ENCODE results near the gene ABR.

ABR gene

GRCh38 chr17:1112875-1113274, 66.9 kb downstream of the ABR start:
- no peak for DNase-seq

DNA sequence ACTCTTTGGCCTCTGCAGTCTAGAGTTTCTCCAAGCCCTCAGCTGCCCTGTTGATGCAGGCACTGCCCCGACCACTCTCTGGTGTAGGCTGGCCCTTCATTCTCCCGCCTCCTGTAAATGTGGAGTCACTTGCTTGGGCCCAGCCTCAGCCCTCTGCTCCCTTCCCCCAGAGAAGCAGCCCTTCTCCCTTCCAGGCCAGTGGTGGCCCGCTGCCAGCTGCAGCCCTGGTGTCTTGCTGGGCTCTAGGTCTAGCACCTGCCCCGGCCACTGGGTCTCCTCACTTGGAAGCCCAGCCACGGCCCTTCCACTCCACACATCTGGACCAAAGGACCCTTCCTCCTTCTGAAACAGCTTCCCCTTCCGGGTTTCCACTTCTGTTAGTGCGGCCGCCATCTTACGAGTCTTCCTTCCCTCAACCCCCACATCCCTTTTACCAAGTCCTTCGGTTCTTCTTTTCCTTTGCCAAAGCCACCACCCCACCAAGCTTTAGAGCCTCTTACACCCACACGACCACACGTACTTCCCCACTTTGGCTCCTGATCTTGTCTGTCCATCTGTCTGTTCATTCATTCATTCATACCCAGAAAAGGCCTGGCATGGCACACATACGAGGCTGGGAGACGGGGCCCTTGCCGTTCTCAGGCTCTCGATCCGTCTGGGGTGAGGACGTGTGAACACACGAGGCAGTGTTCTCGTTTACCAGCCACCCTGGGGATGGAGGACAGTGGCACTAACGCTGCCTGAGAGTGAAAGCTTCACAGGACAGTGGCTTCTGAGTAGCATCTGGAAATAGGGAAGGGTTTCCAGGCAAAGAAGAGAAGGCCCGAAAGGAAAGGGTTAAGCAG, 68.0 kb downstream of the ABR start:
- no peak for DNase-seq

GRCh38 chr17:1110862-1111598, 68.8 kb downstream of the ABR start:
- peak; percentile 64 to 78 for DNase-seq

DNA sequence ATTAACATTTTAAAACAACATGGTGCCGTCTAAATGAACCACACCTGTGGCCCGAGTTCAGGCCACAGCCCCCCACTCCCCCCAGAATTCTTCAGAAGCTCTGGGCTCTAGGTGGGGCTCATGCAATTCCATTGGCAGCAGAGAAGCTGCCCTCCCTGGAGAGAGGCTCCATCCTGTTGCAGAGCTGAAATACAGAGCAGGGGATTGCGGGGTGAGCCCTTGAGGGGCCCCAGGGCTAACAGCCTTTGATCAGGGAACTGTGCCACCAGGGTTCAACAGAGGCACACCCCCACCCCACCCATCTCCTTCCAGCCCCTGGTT, 69.3 kb downstream of the ABR start:
- no peak for DNase-seq

DNA sequence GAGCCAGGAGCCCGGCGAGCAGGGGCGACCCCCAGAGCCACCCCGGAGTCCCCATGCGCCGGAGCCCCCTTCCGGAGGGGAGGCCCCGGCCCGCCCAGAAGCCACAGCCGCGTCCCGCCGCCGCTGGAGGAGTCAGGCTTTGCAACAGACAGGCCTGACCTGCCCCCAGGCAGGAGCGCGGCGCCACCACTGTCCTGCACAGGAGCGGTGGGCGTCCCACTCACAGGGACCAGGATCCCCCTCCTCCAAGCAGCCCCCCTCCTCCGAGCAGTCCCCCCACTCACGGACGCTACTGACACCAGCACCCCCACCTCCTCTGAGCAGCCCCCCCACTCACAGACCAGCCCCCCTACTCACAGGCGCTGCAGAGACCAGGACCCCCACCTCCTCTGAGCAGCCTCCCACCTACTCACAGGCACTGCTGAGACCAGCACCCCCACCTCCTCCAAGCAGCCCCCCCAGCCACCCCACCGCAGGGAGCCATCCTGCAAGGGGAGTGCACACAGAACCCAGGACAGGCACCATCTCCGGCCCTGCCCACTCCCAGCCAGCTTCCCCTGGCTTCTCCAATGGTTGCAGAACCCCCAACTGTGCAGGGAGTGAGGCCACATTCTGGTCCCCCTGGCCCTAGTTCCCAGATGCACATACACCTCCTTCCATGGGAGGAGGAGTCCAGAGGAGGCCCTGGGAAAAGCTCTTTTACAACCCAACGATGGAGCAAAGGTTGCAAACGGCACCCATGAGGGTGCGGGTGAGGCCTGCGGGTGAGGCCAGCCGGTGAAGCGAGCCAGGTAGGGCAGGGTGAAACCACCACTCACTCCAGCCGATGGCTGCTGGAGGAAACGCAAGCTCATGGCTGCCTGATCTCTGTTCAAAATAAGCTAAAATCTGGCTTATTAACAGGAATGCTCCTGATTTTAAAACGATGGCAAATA, 69.9 kb downstream of the ABR start:
- no peak for DNase-seq

DNA sequence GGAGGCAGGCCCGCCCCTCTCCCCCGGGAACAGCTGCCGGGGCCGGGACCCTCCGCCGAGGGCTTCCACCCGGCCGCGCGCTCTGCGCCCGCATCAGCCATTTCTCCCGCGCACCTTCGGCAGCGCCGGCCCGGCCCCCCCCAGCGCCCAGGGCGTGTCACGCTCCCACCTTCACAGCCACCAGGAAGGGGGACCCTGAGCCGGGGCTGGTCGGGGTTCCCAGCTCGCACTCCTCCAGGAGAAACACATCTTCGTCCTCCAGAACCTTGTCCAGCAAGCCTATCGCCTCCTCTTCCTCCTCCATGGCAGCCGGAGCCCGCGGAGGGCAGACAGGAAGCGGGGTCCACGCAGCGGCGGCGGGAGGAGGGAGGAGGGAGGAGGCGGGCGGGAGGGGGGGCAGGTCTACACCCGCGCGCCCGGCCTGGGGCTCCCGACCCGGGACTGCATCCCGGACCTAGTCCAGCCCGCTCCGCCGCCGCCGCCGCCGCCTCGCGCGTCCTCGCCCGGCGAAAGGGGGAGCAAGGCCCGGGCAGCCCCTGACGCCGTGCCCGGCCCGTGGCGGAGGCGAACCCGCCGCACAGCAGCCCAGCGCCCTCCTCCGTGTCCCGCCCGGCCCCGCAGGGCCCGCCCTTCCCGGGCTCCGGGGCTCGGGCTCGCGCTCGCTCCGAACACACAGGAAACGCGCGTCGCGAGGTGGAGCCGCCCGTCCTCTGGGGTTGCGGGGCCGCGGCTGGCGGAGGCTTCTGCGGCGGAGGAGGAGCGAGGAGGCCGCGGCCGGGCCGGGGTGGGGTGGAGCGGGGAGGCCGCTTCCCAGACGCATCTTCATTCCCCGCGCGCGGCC, 70.8 kb downstream of the ABR start:
- peak; percentile 14 to 62 for DNase-seq

- DNase-seq, result no peak
Observed at GRCh38 chr17:1108478-1108764, 71.4 kb downstream of the ABR start.

DNA sequence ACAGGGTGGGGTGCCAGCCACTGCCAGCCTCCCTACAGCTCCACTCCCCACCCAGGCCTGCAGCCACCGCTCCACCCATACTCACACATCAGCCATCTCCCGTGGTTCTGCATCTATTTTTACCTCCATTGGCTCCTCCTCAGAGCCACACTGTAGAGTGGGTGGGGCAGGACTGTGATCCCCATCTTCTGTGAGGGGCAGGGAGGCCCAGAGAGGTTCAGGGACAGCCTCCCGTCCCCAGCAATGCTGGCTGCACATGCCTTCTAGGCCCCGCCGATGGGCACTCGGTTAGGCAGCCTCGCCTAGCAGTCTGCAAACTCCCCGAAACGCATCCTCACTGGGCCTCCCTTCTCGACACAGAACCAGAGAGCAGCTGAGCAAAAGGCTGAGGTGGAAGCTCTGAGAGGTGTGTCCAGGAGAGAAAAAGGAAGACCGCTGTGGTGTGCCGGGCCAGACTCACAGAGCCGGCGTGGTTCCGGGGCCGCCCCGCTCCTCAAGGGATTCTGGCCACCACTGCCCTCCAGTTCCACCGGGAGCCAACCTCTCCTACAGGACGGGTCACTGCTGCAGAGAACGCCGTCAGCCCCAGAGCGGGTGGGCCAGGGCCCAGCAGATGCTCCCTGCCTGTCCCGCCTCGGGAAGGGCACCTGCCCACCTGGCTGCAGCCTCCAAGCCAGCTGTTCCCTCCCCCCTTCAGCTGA, 71.9 kb downstream of the ABR start:
- no peak for DNase-seq

DNA sequence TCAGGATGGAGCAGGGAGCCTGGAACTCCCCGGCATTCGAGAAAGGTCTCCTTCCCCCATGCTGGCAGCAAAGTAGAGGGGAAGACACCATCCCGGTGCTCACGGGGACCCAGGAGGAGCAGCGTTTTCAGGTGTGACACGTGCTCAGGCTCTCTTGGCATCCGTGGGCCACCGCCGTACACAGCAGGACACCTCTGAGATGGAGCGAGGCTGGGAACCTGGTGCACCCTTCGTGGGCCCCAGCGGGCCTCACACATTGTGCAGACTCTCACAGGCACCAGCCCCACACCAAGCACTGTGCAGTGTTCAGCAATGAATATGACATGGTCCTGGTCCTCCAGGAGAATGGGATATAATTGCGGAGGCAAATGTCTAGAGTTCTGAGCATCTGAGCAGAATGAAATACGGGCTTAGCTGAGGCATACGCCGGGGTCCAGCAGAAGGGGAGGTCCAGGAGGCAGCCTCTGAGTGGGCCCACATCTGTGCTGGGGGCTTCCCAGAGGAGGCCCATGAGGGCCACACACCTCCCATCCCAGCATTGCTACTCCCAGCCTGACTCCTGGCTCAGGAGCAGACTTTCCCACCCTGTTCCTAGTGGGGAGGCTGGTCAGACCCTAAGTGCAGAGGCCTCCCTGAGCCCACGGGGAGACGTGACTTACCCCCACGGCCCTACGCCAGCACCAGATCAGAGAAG, 72.6 kb downstream of the ABR start:
- no peak for DNase-seq

DNA sequence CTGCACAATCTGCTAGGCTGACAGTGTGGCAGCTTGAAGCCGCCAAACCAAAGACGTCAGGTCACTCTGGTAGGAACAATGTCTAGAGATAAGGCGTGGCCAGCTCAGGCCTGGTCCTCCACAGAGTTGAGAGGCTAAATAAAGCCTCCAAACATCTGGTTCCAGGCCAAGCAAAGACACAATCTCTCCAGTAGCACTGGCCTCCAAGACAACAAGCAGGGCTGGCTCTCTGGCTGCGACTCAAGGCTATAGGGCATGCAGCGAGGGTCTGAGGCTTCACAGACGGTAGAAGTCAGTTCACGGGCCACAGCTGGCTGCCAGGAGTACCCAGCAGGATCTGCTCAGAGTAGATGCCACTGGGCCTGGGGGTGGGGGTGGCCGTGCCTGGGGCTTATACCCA, 75.6 kb downstream of the ABR start:
- DNase-seq, result no peak

DNA sequence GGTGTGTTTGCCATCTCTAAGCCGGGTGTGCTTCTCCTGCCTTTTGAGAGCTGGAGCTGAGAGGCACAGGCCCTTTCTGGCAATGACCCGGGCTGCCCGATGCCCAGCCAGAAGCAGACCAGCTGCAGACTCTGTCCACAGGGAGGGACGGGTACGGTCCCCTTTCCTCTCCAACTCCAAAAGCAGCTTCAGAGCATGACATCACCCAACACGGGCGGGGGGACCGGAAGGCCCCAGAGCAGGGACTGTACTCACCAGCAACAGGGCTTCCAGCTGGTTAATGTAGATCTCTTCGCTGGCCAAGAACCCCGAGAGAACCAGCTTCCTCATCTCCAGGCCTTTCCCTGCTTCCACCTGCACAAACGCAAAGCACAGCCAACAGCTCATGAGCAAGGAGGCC, 79.4 kb downstream of the ABR start:
- DNase-seq, result no peak

GRCh38 chr17:1099242-1099641, 80.5 kb downstream of the ABR start:
- DNase-seq, result no peak

DNA sequence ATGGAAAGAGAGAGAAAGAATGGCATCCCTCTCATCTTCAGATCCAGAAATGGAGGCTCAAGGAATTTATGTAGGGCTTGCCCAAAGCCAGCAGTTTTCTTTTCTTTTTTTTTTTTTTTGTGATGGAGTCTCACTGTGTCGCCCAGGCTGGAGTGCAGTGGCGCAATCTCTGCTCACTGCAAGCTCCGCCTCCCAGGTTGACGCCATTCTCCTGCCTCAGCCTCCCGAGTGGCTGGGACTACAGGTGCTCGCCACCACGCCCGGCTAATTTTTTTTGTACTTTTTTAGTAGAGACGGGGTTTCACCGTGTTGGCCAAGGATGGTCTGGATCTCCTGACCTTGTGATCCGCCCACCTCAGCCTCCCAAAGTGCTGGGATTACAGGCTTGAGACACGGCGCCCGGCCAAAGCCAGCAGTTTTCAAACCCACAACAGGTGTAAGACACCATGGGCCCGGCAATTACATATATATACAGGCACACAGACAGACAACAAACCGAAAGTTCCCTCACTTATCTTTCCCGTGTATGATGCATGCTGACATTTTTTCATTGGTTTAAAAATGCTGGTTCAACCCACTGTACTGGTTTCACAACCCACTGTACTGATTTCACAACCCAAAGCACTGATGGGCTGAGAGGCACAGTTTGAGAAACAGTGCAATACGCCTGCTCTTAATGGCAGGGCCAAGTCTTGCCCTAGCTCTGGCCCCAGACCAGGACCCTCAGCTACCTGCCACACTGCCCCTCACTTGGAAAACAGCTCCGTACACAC, 81.6 kb downstream of the ABR start:
- peak in 1 of 2 donors; percentile 13 for DNase-seq

GRCh38 chr17:1096215-1096614, 83.6 kb downstream of the ABR start:
- DNase-seq, result no peak

GRCh38 chr17:1095853-1096173, 84.0 kb downstream of the ABR start:
- DNase-seq, result no peak

DNA sequence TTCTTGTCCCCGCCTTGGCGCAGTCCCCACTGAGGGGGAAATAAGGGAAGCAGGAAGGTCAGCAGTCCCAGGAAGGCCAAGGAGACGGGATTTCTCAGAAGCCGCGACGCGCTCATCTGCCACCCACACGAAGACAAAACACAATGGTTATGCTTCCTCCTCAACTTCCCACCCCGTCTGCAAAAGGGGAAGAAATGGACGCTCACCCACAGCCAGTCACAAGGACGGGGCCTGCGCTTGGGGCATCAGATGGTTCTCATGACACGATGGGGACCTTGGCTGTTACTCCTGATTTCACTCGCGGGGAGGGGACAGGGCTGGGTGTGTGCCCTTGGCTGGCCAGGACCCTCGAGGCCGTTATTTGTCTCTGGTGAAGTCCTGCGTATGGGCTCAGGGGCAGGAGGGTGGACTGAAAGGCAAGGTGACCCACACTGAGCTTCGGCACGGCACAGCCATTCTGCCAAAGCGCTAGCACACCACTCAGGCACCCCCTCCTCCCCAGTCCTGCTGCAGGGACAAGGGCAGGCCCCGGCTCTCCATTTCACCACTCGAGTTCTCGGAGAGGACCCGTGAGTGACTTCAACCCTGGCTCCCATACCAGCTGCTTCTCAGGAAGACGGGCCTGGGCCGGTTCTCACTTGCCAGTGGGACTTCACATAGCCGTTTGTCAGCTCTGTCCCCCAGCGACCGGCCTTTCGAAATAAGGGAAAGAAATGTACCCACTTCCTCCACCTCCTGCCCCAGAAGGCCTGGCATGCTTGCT, 84.5 kb downstream of the ABR start:
- DNase-seq, result peak in 1 of 2 donors; percentile 65

GRCh38 chr17:1094591-1094990, 85.2 kb downstream of the ABR start:
- DNase-seq, result no peak

DNA sequence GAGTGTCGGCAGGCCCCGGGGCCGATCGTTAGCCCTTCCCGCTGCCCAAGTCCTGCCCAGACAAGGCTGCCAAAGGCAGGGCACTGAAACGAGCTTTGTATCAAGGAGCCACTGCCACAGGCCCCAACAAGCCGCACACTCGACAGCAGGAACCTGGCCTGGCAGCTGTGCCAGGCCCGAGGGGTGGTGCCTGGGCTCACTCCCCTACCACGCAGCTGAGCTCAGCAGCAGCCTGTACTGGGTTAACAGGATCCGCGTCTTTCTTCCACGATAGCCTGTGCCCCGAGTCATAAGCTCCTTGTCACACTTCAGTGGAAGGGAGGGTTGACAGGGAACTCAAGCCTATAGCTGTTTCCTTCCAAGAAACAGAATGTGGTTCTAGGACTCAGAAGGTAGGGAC, 87.9 kb downstream of the ABR start:
- no peak for DNase-seq

GRCh38 chr17:1091190-1091534, 88.6 kb downstream of the ABR start:
- no peak for DNase-seq
